ENCODE measurements around the gene PTPRN2.
"Not testable (repeated sequence)": the region's sequence is repeated elsewhere in the genome, so short reads cannot be mapped to it uniquely, and the experiment has no call there.

The PTPRN2 gene

GRCh38 chr7:157519798-157520244 lies 1067.8 kb downstream of the PTPRN2 start:
- no peak for DNase-seq

- no peak for DNase-seq
These were observed 1068.4 kb downstream of the PTPRN2 start for GRCh38 chr7:157519246-157519645.

GRCh38 chr7:157518514-157519175 lies 1069.0 kb downstream of the PTPRN2 start:
- no peak for DNase-seq

- no peak for DNase-seq
These were observed 1069.7 kb downstream of the PTPRN2 start for GRCh38 chr7:157517782-157518513.

- no peak for DNase-seq
These were observed 1070.5 kb downstream of the PTPRN2 start for GRCh38 chr7:157516911-157517781.

- DNase-seq = no peak
These were observed 1071.3 kb downstream of the PTPRN2 start for GRCh38 chr7:157516311-157516710.

GRCh38 chr7:157515342-157516041 lies 1072.1 kb downstream of the PTPRN2 start:
- no peak for DNase-seq

- no peak for DNase-seq
These were observed 1072.9 kb downstream of the PTPRN2 start for GRCh38 chr7:157514746-157515145.

- no peak for DNase-seq
These were observed 1073.3 kb downstream of the PTPRN2 start for GRCh38 chr7:157514306-157514705.

GRCh38 chr7:157513682-157514081 lies 1073.9 kb downstream of the PTPRN2 start:
- DNase-seq = no peak

- DNase-seq = no peak
These were observed 1074.4 kb downstream of the PTPRN2 start for GRCh38 chr7:157513162-157513621.

- no peak for DNase-seq
These were observed 1078.4 kb downstream of the PTPRN2 start for GRCh38 chr7:157509226-157509625.

- DNase-seq = no peak
These were observed 1079.1 kb downstream of the PTPRN2 start for GRCh38 chr7:157508477-157508881.

GRCh38 chr7:157507987-157508386 lies 1079.6 kb downstream of the PTPRN2 start:
- DNase-seq = no peak

GRCh38 chr7:157506268-157506667 lies 1081.4 kb downstream of the PTPRN2 start:
- no peak for DNase-seq

GRCh38 chr7:157505646-157506045 lies 1082.0 kb downstream of the PTPRN2 start:
- DNase-seq = no peak

GRCh38 chr7:157503229-157503628 lies 1084.4 kb downstream of the PTPRN2 start:
- no peak for DNase-seq

- no peak for DNase-seq
These were observed 1084.9 kb downstream of the PTPRN2 start for GRCh38 chr7:157502701-157503111.

- no peak for DNase-seq
These were observed 1086.0 kb downstream of the PTPRN2 start for GRCh38 chr7:157501581-157501980.

- DNase-seq = not testable (repeated sequence)
These were observed 1086.6 kb downstream of the PTPRN2 start for GRCh38 chr7:157500989-157501540.

- DNase-seq = no peak
These were observed 1087.3 kb downstream of the PTPRN2 start for GRCh38 chr7:157500171-157500960.

GRCh38 chr7:157499835-157500153 lies 1087.8 kb downstream of the PTPRN2 start:
- no peak for DNase-seq
